Panc1 (cell line): Measurements from ENCODE around the gene ADIRF. TPM values are rescaled to one million over a fixed set of nuclear protein-coding genes. Genes with fewer than 3 reads are reported as not detected.

Experiments
- ATAC-seq: fragments of 200-7000 bp; cut with Tn5 transposase; 2 replicates; pipeline ENCODE4 v1.9.1; 2020; ENCODE audit warnings: mild to moderate bottlenecking, moderate library complexity
- BruUV-seq: library from RNA; stranded (reverse); fragments of 400-500 nt; replicated peaks from 2 replicates; lab custom pipeline; 2021; lab: Mats Ljungman, UMichigan
- CTCF ChIA-PET: fragments of 300-600 bp; sonication (Branson Sonifier 250); formaldehyde crosslinking; loops from one replicate; lab custom pipeline; 2022; ENCODE audit warnings: antibody characterized with exemption; lab: Charles Lee
- POLR2A ChIA-PET: fragments of 300-600 bp; sonication (Branson Sonifier 250); formaldehyde crosslinking; loops from one replicate; lab custom pipeline; 2022; ENCODE audit warnings: antibody characterized with exemption; lab: Charles Lee
- DNase-seq: peaks from one replicate; pipeline ENCODE4 v3.0.0-alpha.2; 2010; ENCODE audit warnings: low read depth, low spot score
- H3K27ac ChIP-seq: 2 replicates; pipeline ENCODE4 v1.5.1; 2011; ENCODE audit warnings: mild to moderate bottlenecking, low read length, inconsistent platforms
- H3K27me3 ChIP-seq: fragments of 200-500 bp; sonication (Bioruptor generic); 2 replicates; pipeline ENCODE4 v1.6.0; 2014; ENCODE audit warnings: low read length, inconsistent platforms; ENCODE audit not compliant: control insufficient read depth, insufficient read depth
- H3K36me3 ChIP-seq: fragments of 200-500 bp; sonication (Bioruptor generic); 2 replicates; pipeline ENCODE4 v1.5.1; 2014; ENCODE audit warnings: inconsistent platforms, mild to moderate bottlenecking, low read length, moderate library complexity; ENCODE audit not compliant: control insufficient read depth, insufficient read depth
- H3K4me1 ChIP-seq: 2 replicates; pipeline ENCODE4 v1.5.1; 2011; ENCODE audit warnings: inconsistent platforms, mild to moderate bottlenecking, low read length, moderate library complexity; ENCODE audit not compliant: control insufficient read depth, insufficient read depth
- H3K4me3 ChIP-seq, 2 experiments: 2 replicates each; pipeline ENCODE4 v1.5.1; 2011 to 2012; ENCODE audit warnings: low read depth in 2 of 2, low read length in 2 of 2, mild to moderate bottlenecking in 2 of 2, inconsistent platforms in 1 of 2, moderate library complexity in 1 of 2
- H3K9me3 ChIP-seq: fragments of 200-500 bp; sonication (Bioruptor generic); 2 replicates; pipeline ENCODE4 v1.5.1; 2014; ENCODE audit warnings: low read depth, mild to moderate bottlenecking, inconsistent platforms, low read length, moderate library complexity; ENCODE audit not compliant: control insufficient read depth, insufficient read depth
- POLR2AphosphoS5 ChIP-seq: IDR thresholded peaks from 2 replicates; pipeline ENCODE4 v1.6.1; 2012; ENCODE audit warnings: mild to moderate bottlenecking, low read depth, low read length, moderate library complexity
- SIN3A ChIP-seq: IDR thresholded peaks from 2 replicates; pipeline ENCODE4 v1.6.1; 2012; ENCODE audit warnings: low read depth, mild to moderate bottlenecking, low read length, moderate library complexity, borderline replicate concordance; ENCODE audit not compliant: insufficient read depth
- TCF7L2 ChIP-seq: IDR thresholded peaks from 2 replicates; pipeline ENCODE4 v1.6.1; 2011; ENCODE audit warnings: mild to moderate bottlenecking, low read depth, low read length, inconsistent platforms
- in situ Hi-C: cut with HindIII; loops from 2 replicates; pipeline ENCODE4 v1.10.0; 2016; ENCODE audit warnings: low sequenced_read_pairs, low pct_unique_long_range_greater_than_20kb
- intact Hi-C: fragments of 100-400 bp; cut with micrococcal nuclease; formaldehyde crosslinking; loops from one replicate; pipeline ENCODE4 v1.10.0; 2022; ENCODE audit not compliant: unreplicated experiment
- total RNA-seq: library from RNA; stranded (reverse); gene quantifications from one replicate; pipeline ENCODE4 v1.2.1, GENCODE V29; 2021; ENCODE audit not compliant: unreplicated experiment
- TF ChIP-seq, protein P1 (sequence below): fragments of 450-650 bp; IDR thresholded peaks from 2 replicates; pipeline ENCODE4 v1.5.1; 2017; ENCODE audit warnings: mild to moderate bottlenecking
- TF ChIP-seq, protein P2 (sequence below), 2 experiments: IDR thresholded peaks; 2 replicates each; pipeline ENCODE4 v1.6.1; 2011 to 2012; ENCODE audit warnings: low read depth in 2 of 2, control low read depth in 1 of 2, low read length in 1 of 2, mild to moderate bottlenecking in 1 of 2, moderate library complexity in 1 of 2; ENCODE audit not compliant: insufficient read depth in 1 of 2

ADIRF gene
- total RNA-seq, 1 experiment from 2014 or later, result 14.8 TPM

DNA sequence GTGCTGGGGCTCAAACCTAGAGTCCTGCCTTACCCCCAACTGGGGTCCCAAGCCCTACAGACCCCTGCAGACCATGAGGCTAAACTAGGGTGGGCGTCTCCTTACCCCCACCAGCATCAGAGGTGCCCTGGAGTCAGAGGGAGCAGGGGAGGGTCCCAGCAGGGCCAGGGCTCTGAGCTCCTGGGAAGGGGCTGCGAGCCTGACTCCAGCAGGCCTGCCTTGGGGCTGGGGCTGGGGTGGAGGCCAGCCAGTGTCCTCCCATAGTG, 8.6 kb upstream of the ADIRF start:
- intact Hi-C loops, result no loop called here
- ATAC-seq (no peak), DNase-seq (no peak)
- H3K27ac ChIP-seq, result peak overlapping the region; percentile 70
- H3K36me3 ChIP-seq, result no peaks in the 10 kb centered on the region
- H3K4me1 ChIP-seq, result peaks cover 51% of the 10 kb centered on the region
- H3K9me3 ChIP-seq, result no peaks in the 10 kb centered on the region
- in situ Hi-C loops, result no loop called here
- no TSS peak for BruUV-seq
- H3K4me3 ChIP-seq, result no peak overlapping the region
- CTCF ChIA-PET, result interaction anchor here (0.8 kb wide), 1 partner anchor 22 kb away, joined by 3 read pairs; no protein-coding TSS in a partner anchor
- TF ChIP-seq, protein P1, sequence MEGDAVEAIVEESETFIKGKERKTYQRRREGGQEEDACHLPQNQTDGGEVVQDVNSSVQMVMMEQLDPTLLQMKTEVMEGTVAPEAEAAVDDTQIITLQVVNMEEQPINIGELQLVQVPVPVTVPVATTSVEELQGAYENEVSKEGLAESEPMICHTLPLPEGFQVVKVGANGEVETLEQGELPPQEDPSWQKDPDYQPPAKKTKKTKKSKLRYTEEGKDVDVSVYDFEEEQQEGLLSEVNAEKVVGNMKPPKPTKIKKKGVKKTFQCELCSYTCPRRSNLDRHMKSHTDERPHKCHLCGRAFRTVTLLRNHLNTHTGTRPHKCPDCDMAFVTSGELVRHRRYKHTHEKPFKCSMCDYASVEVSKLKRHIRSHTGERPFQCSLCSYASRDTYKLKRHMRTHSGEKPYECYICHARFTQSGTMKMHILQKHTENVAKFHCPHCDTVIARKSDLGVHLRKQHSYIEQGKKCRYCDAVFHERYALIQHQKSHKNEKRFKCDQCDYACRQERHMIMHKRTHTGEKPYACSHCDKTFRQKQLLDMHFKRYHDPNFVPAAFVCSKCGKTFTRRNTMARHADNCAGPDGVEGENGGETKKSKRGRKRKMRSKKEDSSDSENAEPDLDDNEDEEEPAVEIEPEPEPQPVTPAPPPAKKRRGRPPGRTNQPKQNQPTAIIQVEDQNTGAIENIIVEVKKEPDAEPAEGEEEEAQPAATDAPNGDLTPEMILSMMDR, result no peak
- no peak for TF ChIP-seq POLR2AphosphoS5
- no peak for TF ChIP-seq SIN3A
- TF ChIP-seq, protein P2, sequence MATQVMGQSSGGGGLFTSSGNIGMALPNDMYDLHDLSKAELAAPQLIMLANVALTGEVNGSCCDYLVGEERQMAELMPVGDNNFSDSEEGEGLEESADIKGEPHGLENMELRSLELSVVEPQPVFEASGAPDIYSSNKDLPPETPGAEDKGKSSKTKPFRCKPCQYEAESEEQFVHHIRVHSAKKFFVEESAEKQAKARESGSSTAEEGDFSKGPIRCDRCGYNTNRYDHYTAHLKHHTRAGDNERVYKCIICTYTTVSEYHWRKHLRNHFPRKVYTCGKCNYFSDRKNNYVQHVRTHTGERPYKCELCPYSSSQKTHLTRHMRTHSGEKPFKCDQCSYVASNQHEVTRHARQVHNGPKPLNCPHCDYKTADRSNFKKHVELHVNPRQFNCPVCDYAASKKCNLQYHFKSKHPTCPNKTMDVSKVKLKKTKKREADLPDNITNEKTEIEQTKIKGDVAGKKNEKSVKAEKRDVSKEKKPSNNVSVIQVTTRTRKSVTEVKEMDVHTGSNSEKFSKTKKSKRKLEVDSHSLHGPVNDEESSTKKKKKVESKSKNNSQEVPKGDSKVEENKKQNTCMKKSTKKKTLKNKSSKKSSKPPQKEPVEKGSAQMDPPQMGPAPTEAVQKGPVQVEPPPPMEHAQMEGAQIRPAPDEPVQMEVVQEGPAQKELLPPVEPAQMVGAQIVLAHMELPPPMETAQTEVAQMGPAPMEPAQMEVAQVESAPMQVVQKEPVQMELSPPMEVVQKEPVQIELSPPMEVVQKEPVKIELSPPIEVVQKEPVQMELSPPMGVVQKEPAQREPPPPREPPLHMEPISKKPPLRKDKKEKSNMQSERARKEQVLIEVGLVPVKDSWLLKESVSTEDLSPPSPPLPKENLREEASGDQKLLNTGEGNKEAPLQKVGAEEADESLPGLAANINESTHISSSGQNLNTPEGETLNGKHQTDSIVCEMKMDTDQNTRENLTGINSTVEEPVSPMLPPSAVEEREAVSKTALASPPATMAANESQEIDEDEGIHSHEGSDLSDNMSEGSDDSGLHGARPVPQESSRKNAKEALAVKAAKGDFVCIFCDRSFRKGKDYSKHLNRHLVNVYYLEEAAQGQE (IDR thresholded peaks at IDR 0.05; ENCODE audit: insufficient read depth in 1 of 2, low read depth in 2 of 2, low read length in 1 of 2), result no peak
- no peak for TF ChIP-seq TCF7L2
- POLR2A ChIA-PET, result no interaction called here
- H3K27me3 ChIP-seq, result no peaks in the 10 kb centered on the region

DNA sequence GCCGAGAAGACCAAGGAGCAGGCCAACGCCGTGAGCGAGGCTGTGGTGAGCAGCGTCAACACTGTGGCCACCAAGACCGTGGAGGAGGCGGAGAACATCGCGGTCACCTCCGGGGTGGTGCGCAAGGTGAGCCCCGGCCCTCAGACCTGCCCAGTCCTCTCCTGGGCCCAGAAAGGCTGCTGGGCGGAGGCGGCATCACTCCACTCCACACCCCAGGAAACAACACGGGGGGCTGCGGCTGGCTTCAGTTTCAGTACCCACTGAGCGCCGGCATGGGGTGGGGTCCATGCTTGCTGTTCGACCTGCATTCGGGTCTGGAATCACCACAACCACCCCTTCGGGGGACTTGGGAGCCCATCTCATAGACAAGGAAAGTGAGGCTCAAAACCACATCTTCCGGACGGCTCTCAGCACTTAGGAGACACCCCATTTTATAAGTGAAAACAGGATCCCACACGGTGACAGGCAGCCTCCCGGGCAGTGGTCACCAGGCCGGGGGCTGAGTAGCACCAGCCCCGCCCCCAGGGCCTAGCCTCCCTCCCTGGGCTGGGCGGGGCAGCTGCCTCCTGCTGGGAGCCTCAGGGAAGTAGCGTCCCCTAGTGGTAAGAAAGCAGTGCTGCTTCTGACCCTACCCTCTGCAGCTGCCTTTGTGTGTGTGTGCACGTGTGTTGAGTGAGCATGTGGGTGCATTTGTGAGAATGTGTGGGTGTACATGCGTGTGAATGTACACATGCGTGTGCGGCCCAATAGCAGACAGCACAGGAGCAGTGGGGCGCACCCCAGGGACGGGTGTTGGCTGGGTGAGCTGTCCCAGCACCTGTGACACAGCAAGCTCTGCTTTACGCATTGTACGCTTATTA, 8.0 kb upstream of the ADIRF start:
- CTCF ChIA-PET, result interaction anchor here (0.5 to 1.4 kb wide), 9 partner anchors 11 to 615 kb away, joined by 3 to 9 read pairs (median 5); no protein-coding TSS in a partner anchor
- BruUV-seq, result no TSS peak
- no peak overlapping the region for H3K4me3 ChIP-seq
- TF ChIP-seq, protein P2 (IDR thresholded peaks at IDR 0.05; ENCODE audit: insufficient read depth in 1 of 2, low read depth in 2 of 2, low read length in 1 of 2), result 0 out of 4 replicates have a peak, but pooled peaks of 1 of the 2 experiments have one; percentile 31
- TF ChIP-seq, protein P1, result peak; percentile 100
- TF ChIP-seq SIN3A, result no peak
- DNase-seq (no peak), ATAC-seq (peak; percentile 76)
- H3K9me3 ChIP-seq, result no peaks in the 10 kb centered on the region
- POLR2A ChIA-PET, result no interaction called here
- in situ Hi-C loops, result no loop called here
- H3K27me3 ChIP-seq, result no peaks in the 10 kb centered on the region
- peak overlapping the region; percentile 70 for H3K27ac ChIP-seq
- no peaks in the 10 kb centered on the region for H3K36me3 ChIP-seq
- peaks cover 46% of the 10 kb centered on the region for H3K4me1 ChIP-seq
- intact Hi-C loops, result no loop called here
